HepG2 (cell line): ENCODE measurements around the gene KRTAP12-2. TPM values are rescaled to one million over a fixed set of nuclear protein-coding genes. Genes with fewer than 3 reads are reported as not detected.
A peak's percentile ranks its signal among the peaks of the same experiment; 100 is the strongest.

ENCODE experiments used
- ATAC-seq: fragments of 200-7000 bp; cut with Tn5 transposase; 3 replicates; pipeline ENCODE4 v1.9.1; 2020; ENCODE audit warnings: mild to moderate bottlenecking, moderate library complexity
- BruUV-seq: library from RNA; stranded (reverse); fragments of 400-500 nt; replicated peaks from 2 replicates; lab custom pipeline; 2021; lab: Mats Ljungman, UMichigan
- CTCF ChIA-PET: fragments of 300-600 bp; formaldehyde crosslinking; extraction: SDS; loops from one replicate; lab custom pipeline; 2021; ENCODE audit warnings: low total read pairs, inconsistent platforms, low intra/inter-chr PET ratio; lab: Yijun Ruan, JAX
- POLR2A ChIA-PET: fragments of 350-600 bp; sonication (Branson Sonifier 250); formaldehyde crosslinking; loops from one replicate; lab custom pipeline; 2020; ENCODE audit warnings: antibody characterized with exemption, inconsistent platforms; lab: Yijun Ruan, JAX
- DNase-seq: peaks from one replicate; pipeline ENCODE4 v3.0.0-alpha.2; 2015; ENCODE audit warnings: low spot score
- FAIRE-seq: peaks from 3 replicates; lab custom pipeline; 2011; peaks lifted over from hg19 to GRCh38; lab: Jason Lieb, UNC
- H2AFZ ChIP-seq: one replicate; pipeline ENCODE4 v1.6.1; 2011; ENCODE audit warnings: low read length, inconsistent platforms
- H3K27ac ChIP-seq: fragments of 300-600 bp; 3 replicates; pipeline ENCODE4 v1.8.0; 2011; ENCODE audit warnings: mixed run types, mild to moderate bottlenecking, mixed read lengths, low read length, inconsistent platforms; ENCODE audit not compliant: insufficient read depth; ENCODE audit errors: extremely low read length
- H3K27me3 ChIP-seq, 2 experiments: fragments of 200-600 bp in 1 of 2; 2 replicates in 1 of 2; 3 replicates in 1 of 2; pipeline versions ENCODE4 v1.6.0 to v1.8.0; 2011; ENCODE audit warnings: low read length in 2 of 2, mild to moderate bottlenecking in 2 of 2, moderate library complexity in 2 of 2, inconsistent platforms in 1 of 2; ENCODE audit not compliant: insufficient read depth in 2 of 2, control insufficient read depth in 1 of 2
- H3K36me3 ChIP-seq, 2 experiments: fragments of 200-600 bp in 1 of 2; replicated peaks in 1 of 2; 2 replicates in 1 of 2; 3 replicates in 1 of 2; pipeline versions ENCODE4 v1.5.1 to v1.8.0; 2011; ENCODE audit warnings: low read length in 2 of 2, inconsistent platforms in 1 of 2; ENCODE audit not compliant: insufficient read depth in 2 of 2, control insufficient read depth in 1 of 2
- H3K4me1 ChIP-seq: 2 replicates; pipeline ENCODE4 v1.5.1; 2012; ENCODE audit warnings: low read length, inconsistent platforms; ENCODE audit not compliant: insufficient read depth
- H3K4me2 ChIP-seq: 2 replicates; pipeline ENCODE4 v1.6.0; 2011; ENCODE audit warnings: low read depth, low read length, inconsistent platforms
- H3K4me3 ChIP-seq, 3 experiments: fragments of 200-600 bp in 1 of 3; sonication (generic), shearing (Covaris generic) in 1 of 3; replicated peaks in 1 of 3; 2 replicates each; pipeline ENCODE4 v1.5.1; 2011 to 2016; ENCODE audit warnings: low read length in 3 of 3, inconsistent platforms in 2 of 3, low read depth in 2 of 3, mild to moderate bottlenecking in 2 of 3, control low read depth in 1 of 3, mixed read lengths in 1 of 3; ENCODE audit not compliant: insufficient read depth in 1 of 3
- H3K79me2 ChIP-seq: one replicate; pipeline ENCODE4 v1.6.1; 2011; ENCODE audit warnings: low read length, inconsistent platforms; ENCODE audit not compliant: insufficient read depth
- H3K9ac ChIP-seq: 2 replicates; pipeline ENCODE4 v1.6.0; 2011; ENCODE audit warnings: mild to moderate bottlenecking, low read depth, low read length, inconsistent platforms; ENCODE audit not compliant: insufficient read depth
- H3K9me3 ChIP-seq: 2 replicates; pipeline ENCODE4 v1.5.1; 2012; ENCODE audit warnings: mild to moderate bottlenecking, low read length
- H4K20me1 ChIP-seq: 2 replicates; pipeline ENCODE4 v1.6.0; 2011; ENCODE audit warnings: inconsistent platforms, mild to moderate bottlenecking, low read length, moderate library complexity; ENCODE audit not compliant: insufficient read depth
- CBFB ChIP-seq: sonication (generic); formaldehyde crosslinking; IDR thresholded peaks from 2 replicates; pipeline ENCODE4 v1.4.0; 2020; ENCODE audit warnings: missing genetic modification reagents
- CHD4 ChIP-seq: fragments of 200-600 bp; sonication (generic); IDR thresholded peaks from 2 replicates; pipeline ENCODE4 v1.7.0; 2017; ENCODE audit warnings: mild to moderate bottlenecking, low read length, borderline replicate concordance
- HDAC1 ChIP-seq: sonication (generic); formaldehyde crosslinking; IDR thresholded peaks from 2 replicates; pipeline ENCODE4 v1.5.1; 2020; ENCODE audit warnings: mild to moderate bottlenecking, missing genetic modification reagents
- HNF4A ChIP-seq: sonication (generic); formaldehyde crosslinking; IDR thresholded peaks from 2 replicates; pipeline ENCODE4 v1.4.0; 2020; ENCODE audit warnings: missing genetic modification reagents
- KLF16 ChIP-seq, 2 experiments: sonication (generic) in 1 of 2; formaldehyde crosslinking in 1 of 2; IDR thresholded peaks; 2 replicates each; pipeline versions ENCODE4 v1.6.1 to v1.8.0; 2016 to 2023; ENCODE audit warnings: missing genetic modification reagents in 2 of 2, missing compliant biosample characterization in 1 of 2
- MAFF ChIP-seq: IDR thresholded peaks from 2 replicates; pipeline ENCODE4 v1.6.1; 2011; ENCODE audit warnings: low read depth, low read length, improper control_type of control experiment
- MATR3 ChIP-seq: sonication (generic); formaldehyde crosslinking; IDR thresholded peaks from 2 replicates; pipeline ENCODE4 v1.4.0; 2020; ENCODE audit warnings: missing genetic modification reagents
- SNAPC2 ChIP-seq: sonication (generic); formaldehyde crosslinking; IDR thresholded peaks from 2 replicates; pipeline ENCODE4 v1.8.1; 2022; ENCODE audit warnings: mild to moderate bottlenecking, missing genetic modification reagents
- TBL1XR1 ChIP-seq: fragments of 150-350 bp; IDR thresholded peaks from 2 replicates; pipeline ENCODE4 v1.6.1; 2014; ENCODE audit warnings: borderline replicate concordance, low read length; ENCODE audit not compliant: partially characterized antibody
- ZFP36L2 ChIP-seq: sonication (generic); formaldehyde crosslinking; IDR thresholded peaks from 2 replicates; pipeline ENCODE4 v1.4.0; 2020; ENCODE audit warnings: missing genetic modification reagents
- ZFP90 ChIP-seq: sonication (generic); formaldehyde crosslinking; IDR thresholded peaks from 2 replicates; pipeline ENCODE4 v1.8.0; 2022; ENCODE audit warnings: missing genetic modification reagents, mild to moderate bottlenecking, inconsistent platforms, borderline replicate concordance
- ZNF143 ChIP-seq: sonication (generic); formaldehyde crosslinking; IDR thresholded peaks from 2 replicates; pipeline ENCODE4 v1.4.0; 2020; ENCODE audit warnings: missing genetic modification reagents
- ZNF317 ChIP-seq: sonication (generic); formaldehyde crosslinking; IDR thresholded peaks from 2 replicates; pipeline ENCODE4 v1.5.0; 2020; ENCODE audit warnings: mild to moderate bottlenecking, missing genetic modification reagents
- ZNF33A ChIP-seq: sonication (generic); formaldehyde crosslinking; IDR thresholded peaks from 2 replicates; pipeline ENCODE4 v1.5.1; 2020; ENCODE audit warnings: missing genetic modification reagents, mild to moderate bottlenecking, moderate library complexity, borderline replicate concordance
- ZNF468 ChIP-seq: sonication (generic); formaldehyde crosslinking; IDR thresholded peaks from 2 replicates; pipeline ENCODE4 v1.8.0; 2022; ENCODE audit warnings: mild to moderate bottlenecking, moderate library complexity, missing genetic modification reagents
- ZNF775 ChIP-seq: sonication (generic); formaldehyde crosslinking; IDR thresholded peaks from 2 replicates; pipeline ENCODE4 v1.4.0; 2020; ENCODE audit warnings: missing genetic modification reagents, mild to moderate bottlenecking, moderate library complexity, borderline replicate concordance
- ZSCAN20 ChIP-seq: sonication (generic); formaldehyde crosslinking; IDR thresholded peaks from 2 replicates; pipeline ENCODE4 v1.4.0; 2020; ENCODE audit warnings: missing genetic modification reagents, mild to moderate bottlenecking, borderline replicate concordance
- WGBS: methylation state at CpG from one replicate; pipeline ENCODE4 v1.1.6; 2017; ENCODE audit warnings: low lambda C conversion rate; 5-methylcytosine and 5-hydroxymethylcytosine counted together
- in situ Hi-C: cut with HindIII; loops from 2 replicates; pipeline ENCODE4 v1.10.0; 2017; ENCODE audit warnings: low pct_unique_long_range_greater_than_20kb; ENCODE audit not compliant: extremely low pct_ligation_motif_present
- intact Hi-C: fragments of 100-400 bp; cut with micrococcal nuclease; formaldehyde crosslinking; loops from one replicate; pipeline ENCODE4 v1.10.0; 2022; ENCODE audit not compliant: unreplicated experiment
- polyA plus RNA-seq, 8 experiments: library from polyadenylated mRNA; depleted of rRNA in 3 of 8; stranded (reverse) in 7 of 8; unstranded in 1 of 8; fragments of >200 nt; fragmentation: Illumina TruSeq in 4 of 8; extraction: Trizol in 4 of 8; gene quantifications; 2 replicates each; pipeline versions ENCODE4 v1.2.1 to v1.2.3, GENCODE V29; 2011 to 2016; ENCODE audit warnings: low read depth in 4 of 8, missing spikeins in 1 of 8, mixed read lengths in 1 of 8; ENCODE audit not compliant: insufficient read depth in 1 of 8
- total RNA-seq, 5 experiments: library from RNA; depleted of rRNA; stranded (reverse); fragments of >200 nt; fragmentation: Illumina TruSeq; extraction: Trizol; gene quantifications; 2 replicates each; pipeline ENCODE4 v1.2.3, GENCODE V29; 2016; ENCODE audit warnings: low read depth in 1 of 5
- TF ChIP-seq, protein P1 (sequence below): sonication (generic); formaldehyde crosslinking; IDR thresholded peaks from 2 replicates; pipeline ENCODE4 v1.4.0; 2020; ENCODE audit warnings: missing genetic modification reagents, borderline replicate concordance
- TF ChIP-seq, protein P2 (sequence below): sonication (generic); formaldehyde crosslinking; IDR thresholded peaks from 2 replicates; pipeline ENCODE4 v1.5.0; 2020; ENCODE audit warnings: missing genetic modification reagents
- TF ChIP-seq, protein P3 (sequence below): sonication (generic); formaldehyde crosslinking; IDR thresholded peaks from 2 replicates; pipeline ENCODE4 v1.5.1; 2020; ENCODE audit warnings: missing genetic modification reagents, mild to moderate bottlenecking, borderline replicate concordance

KRTAP12-2 gene
- total and polyA plus RNA-seq, 2 of the 13 experiments (the other 11 are each of a cell fraction or from before 2014, with no cell fraction given), result not detected

GRCh38 chr21:44701023-44701400 is 34.3 kb upstream of the KRTAP12-2 start:
- BruUV-seq, result no TSS peak
- no peaks in the 10 kb centered on the region for H3K9me3 ChIP-seq
- no peaks in the 10 kb centered on the region for H3K79me2 ChIP-seq
- ATAC-seq, result no peak
- DNase-seq, result no peak
- peaks cover 5 to 16% of the 10 kb centered on the region in 2 experiments; a peak in 3 of 5 replicates for H3K27me3 ChIP-seq
- in situ Hi-C loops, result no loop called here
- H3K36me3 ChIP-seq, result no peaks in the 10 kb centered on the region
- 75% methylated on average over 14 of the region's 14 CpGs for WGBS
- intact Hi-C loops, result loop anchor here (5.0 kb wide), 1 partner anchor 36 kb away; no protein-coding TSS in a partner anchor
- ChIA-PET POLR2A (no interaction called here), CTCF (no interaction called here)
- H3K27ac ChIP-seq, result peak overlapping the region; percentile 7
- no peak overlapping the region; a peak in 1 of 6 replicates for H3K4me3 ChIP-seq
- H4K20me1 ChIP-seq, result no peaks in the 10 kb centered on the region
- no peak overlapping the region for H2AFZ ChIP-seq
- H3K9ac ChIP-seq, result no peak overlapping the region
- H3K4me2 ChIP-seq, result peak overlapping the region; percentile 60
- no peak for FAIRE-seq
- H3K4me1 ChIP-seq, result peaks cover 84% of the 10 kb centered on the region
- TF ChIP-seq ZSCAN20 (CRISPR knock-in tag) (no peak), ZNF468 (CRISPR knock-in tag) (no peak), ZNF33A (no peak), HNF4A (no peak), ZNF775 (CRISPR knock-in tag) (no peak), CHD4 (no peak), KLF16 (CRISPR knock-in tag; IDR thresholded peaks at IDR 0.05) (no peak), ZNF143 (CRISPR knock-in tag) (no peak; the same call in 1 of the 2 replicates), TBL1XR1 (no peak), ZFP36L2 (CRISPR knock-in tag) (no peak), CBFB (CRISPR knock-in tag) (no peak), HDAC1 (CRISPR knock-in tag) (0 out of 2 replicates have a peak, but pooled peaks have one; percentile 2), ZNF317 (CRISPR knock-in tag) (0 out of 2 replicates have a peak, but pooled peaks have one; percentile 30), MAFF (no peak), SNAPC2 (CRISPR knock-in tag) (no peak), MATR3 (no peak), ZFP90 (CRISPR knock-in tag) (no peak)
- TF ChIP-seq, protein P1, sequence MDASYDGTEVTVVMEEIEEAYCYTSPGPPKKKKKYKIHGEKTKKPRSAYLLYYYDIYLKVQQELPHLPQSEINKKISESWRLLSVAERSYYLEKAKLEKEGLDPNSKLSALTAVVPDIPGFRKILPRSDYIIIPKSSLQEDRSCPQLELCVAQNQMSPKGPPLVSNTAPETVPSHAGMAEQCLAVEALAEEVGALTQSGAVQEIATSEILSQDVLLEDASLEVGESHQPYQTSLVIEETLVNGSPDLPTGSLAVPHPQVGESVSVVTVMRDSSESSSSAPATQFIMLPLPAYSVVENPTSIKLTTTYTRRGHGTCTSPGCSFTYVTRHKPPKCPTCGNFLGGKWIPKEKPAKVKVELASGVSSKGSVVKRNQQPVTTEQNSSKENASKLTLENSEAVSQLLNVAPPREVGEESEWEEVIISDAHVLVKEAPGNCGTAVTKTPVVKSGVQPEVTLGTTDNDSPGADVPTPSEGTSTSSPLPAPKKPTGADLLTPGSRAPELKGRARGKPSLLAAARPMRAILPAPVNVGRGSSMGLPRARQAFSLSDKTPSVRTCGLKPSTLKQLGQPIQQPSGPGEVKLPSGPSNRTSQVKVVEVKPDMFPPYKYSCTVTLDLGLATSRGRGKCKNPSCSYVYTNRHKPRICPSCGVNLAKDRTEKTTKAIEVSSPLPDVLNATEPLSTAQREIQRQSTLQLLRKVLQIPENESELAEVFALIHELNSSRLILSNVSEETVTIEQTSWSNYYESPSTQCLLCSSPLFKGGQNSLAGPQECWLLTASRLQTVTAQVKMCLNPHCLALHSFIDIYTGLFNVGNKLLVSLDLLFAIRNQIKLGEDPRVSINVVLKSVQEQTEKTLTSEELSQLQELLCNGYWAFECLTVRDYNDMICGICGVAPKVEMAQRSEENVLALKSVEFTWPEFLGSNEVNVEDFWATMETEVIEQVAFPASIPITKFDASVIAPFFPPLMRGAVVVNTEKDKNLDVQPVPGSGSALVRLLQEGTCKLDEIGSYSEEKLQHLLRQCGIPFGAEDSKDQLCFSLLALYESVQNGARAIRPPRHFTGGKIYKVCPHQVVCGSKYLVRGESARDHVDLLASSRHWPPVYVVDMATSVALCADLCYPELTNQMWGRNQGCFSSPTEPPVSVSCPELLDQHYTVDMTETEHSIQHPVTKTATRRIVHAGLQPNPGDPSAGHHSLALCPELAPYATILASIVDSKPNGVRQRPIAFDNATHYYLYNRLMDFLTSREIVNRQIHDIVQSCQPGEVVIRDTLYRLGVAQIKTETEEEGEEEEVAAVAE (CRISPR knock-in tag), result no peak
- TF ChIP-seq, protein P2, sequence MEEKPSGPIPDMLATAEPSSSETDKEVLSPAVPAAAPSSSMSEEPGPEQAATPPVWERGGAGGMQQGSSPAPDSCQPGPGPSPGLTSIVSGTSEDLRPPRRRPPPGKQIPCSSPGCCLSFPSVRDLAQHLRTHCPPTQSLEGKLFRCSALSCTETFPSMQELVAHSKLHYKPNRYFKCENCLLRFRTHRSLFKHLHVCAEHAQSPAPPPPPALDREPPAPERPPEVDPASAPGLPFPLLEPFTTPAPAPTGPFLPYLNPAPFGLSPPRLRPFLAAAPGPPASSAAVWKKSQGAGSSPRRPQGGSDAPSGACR (CRISPR knock-in tag), result 0 out of 2 replicates have a peak, but pooled peaks have one; percentile 8
- TF ChIP-seq, protein P3, sequence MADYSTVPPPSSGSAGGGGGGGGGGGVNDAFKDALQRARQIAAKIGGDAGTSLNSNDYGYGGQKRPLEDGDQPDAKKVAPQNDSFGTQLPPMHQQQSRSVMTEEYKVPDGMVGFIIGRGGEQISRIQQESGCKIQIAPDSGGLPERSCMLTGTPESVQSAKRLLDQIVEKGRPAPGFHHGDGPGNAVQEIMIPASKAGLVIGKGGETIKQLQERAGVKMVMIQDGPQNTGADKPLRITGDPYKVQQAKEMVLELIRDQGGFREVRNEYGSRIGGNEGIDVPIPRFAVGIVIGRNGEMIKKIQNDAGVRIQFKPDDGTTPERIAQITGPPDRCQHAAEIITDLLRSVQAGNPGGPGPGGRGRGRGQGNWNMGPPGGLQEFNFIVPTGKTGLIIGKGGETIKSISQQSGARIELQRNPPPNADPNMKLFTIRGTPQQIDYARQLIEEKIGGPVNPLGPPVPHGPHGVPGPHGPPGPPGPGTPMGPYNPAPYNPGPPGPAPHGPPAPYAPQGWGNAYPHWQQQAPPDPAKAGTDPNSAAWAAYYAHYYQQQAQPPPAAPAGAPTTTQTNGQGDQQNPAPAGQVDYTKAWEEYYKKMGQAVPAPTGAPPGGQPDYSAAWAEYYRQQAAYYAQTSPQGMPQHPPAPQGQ, result no peak
